COR-L47 (cell line): ENCODE results near the gene FAF2.
"Not testable (repeated sequence)": the region's sequence is repeated elsewhere in the genome, so short reads cannot be mapped to it uniquely, and the experiment has no call there.

Experiments used
- DNase-seq: peaks from one replicate; lab custom pipeline; 2025; lab: John Stamatoyannopoulos, UW

The FAF2 gene

DNA sequence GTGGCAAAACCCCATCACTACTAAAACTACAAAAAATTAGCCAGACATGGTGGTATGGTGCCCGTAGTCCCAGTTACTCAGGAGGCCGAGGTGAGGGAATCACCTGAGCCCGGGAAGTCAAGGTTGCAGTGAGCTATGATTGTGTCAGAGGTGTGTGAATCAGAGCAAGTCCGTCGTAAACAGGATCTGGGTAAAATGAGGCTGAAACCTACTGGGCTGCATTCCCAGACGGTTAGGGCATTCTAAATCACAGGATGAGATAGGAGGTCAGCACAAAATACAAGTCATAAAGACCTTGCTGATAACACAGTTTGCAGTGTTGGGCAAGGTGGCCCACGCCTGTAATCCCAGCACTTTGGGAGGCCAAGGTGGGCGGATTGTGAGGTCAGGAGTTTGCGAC is 29.9 kb upstream of the FAF2 start:
- DNase-seq: no peak

DNA sequence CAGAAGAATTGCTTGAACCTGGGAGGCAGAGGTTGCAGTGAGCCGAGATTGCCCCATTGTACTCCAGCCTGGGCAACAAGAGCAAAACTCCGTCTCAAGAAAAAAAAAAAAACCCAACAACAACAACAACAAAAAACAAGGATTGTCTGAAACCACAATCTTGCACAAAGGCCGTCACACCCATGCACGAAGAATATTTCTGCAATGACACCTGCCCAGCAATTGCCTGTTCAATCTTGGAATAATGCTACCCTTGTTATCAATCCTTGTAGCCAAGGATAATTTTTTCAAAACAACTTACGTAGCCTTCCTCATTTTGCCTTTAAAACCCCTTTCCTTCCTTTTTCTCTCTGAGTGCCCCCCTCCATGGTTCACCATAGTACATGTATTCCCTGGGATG is 28.1 kb upstream of the FAF2 start:
- DNase-seq: no peak

- DNase-seq: no peak
Observed at GRCh38 chr5:176420972-176421544, 27.1 kb upstream of the FAF2 start.

- no peak for DNase-seq
Observed at GRCh38 chr5:176424181-176424580, 24.0 kb upstream of the FAF2 start.

DNA sequence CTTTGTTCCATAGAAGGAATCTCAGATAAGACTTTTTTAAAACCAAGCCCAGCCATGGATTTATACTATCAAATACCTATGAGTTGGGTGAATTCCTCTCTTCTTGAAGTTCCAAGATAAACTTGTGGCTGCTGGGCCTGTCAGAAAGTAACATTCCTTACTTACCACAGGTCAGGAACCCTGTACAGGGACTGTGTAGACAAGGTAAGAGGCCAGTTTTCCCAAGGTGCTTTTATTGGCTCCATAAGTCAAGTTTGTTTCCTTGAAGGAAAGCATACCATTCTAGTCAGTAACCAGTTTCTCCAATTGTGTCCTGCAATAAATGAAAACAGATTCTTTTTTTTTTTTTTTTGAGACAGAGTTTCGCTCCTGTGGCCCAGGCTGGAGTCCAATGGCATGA is 23.0 kb upstream of the FAF2 start:
- no peak for DNase-seq

- DNase-seq: no peak
Observed at GRCh38 chr5:176425791-176426190, 22.4 kb upstream of the FAF2 start.

DNA sequence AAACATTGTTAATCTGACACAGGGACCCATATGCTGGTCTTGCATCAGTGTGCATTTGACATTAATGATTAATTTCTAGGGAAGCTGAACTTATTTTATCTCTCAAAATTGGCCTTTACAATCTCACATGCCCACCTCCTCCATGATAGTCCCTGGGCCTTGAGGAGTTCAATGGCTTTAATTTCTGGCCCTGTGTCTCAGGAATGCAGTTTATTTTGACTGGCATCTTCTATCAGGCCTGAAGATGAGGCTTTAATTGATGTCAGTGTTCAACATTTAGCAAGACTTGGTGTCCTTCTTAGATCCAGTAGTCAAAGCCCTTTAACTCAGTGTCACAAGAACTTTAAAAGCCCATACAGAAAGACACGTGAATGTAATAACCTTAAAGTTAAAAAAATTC is 21.3 kb upstream of the FAF2 start:
- no peak for DNase-seq

GRCh38 chr5:176427971-176428370 is 20.2 kb upstream of the FAF2 start:
- no peak for DNase-seq

DNA sequence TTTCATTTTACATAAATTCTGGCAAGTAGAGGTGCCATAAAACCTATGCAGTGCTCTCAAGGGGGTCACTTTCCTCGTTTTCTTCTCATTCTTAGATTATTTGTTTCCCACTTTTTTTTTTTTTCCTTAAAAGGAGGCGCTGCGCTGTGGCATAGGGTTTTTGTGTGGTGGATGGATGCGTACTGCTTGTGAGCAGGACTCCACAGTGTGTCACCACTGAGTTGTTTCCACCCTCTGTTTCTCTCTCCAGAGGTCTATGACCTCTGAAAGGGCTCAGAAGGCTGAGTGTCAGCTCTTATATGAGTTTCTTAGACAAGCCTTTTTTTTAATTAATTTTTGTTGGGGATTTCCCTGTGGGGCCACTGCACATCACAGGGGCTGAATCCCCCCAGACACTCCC is 18.2 kb upstream of the FAF2 start:
- no peak for DNase-seq

DNA sequence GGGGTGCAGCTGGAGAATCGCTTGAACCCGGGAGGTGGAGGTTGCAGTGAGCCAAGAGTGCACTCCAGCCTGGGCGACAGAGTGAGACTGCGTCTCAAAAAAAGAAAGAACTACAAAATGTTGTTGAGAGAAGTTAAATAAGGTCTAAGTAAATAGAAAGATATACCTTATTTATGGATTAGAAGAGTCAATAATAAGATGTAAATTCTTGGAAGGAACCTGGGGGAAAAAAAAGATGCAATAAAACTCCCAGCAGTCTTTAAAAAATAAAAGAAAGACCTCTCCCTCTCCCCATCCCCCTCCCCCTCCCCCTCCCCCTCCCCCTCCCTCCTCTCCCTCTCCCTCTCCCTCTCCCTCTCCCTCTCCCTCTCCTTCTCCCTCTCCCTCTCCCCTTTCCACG is 15.5 kb upstream of the FAF2 start:
- DNase-seq: no peak

DNA sequence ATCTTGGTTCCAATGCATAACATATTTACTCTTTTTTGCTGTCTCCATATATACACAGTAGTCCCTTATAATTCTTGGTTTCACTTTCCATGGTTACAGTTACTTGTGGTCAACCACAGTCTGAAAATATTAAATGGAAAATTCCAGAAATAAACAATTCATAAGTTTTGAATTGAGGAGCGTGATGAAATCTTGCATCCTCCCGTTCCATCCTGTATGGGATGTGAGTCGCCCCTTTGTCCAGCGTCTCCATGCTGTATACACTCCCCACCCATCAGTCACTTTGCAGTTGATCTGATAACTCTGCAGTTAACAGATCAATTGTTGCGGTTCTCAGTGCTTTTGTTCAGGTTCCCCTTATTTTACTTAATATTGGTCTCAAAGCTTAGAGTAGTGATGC is 11.5 kb upstream of the FAF2 start:
- no peak for DNase-seq

DNA sequence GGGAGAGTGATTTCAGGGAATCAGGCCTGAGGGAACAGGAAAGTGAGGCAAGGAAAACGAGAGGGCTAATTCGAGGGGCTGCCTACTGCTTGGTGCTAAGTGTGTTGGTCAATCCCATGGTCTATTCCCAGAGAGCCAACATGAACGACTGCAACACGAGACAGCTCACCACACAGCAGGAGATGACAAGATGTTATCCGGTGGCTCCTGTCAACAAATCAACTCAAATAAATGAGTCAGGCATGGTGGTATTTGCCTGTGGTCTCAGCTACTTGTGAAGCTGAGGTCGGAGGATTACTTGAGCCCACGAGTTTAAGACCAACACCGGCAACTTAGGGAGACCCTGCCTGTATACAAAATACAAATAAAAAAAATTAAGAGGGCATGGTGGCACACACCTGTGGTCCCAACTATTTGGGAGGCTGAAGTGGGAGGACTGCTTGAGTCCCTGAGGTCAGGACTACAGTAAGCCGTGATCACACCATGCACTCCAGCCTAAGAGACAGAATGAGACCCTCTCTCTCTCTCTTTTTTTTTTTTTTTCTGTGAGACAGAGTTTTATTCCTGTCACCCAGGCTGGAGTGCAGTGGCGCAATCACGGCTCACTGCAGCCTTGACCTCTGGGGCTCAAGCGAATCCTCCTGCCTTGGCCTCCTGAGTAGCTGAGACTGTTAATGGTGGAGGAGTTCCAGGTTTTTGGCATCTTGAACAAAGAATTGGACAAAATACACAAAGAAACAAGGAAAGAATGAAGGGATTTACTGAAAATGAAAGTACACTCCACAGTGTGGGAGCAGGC is 9.0 kb upstream of the FAF2 start:
- no peak for DNase-seq

DNA sequence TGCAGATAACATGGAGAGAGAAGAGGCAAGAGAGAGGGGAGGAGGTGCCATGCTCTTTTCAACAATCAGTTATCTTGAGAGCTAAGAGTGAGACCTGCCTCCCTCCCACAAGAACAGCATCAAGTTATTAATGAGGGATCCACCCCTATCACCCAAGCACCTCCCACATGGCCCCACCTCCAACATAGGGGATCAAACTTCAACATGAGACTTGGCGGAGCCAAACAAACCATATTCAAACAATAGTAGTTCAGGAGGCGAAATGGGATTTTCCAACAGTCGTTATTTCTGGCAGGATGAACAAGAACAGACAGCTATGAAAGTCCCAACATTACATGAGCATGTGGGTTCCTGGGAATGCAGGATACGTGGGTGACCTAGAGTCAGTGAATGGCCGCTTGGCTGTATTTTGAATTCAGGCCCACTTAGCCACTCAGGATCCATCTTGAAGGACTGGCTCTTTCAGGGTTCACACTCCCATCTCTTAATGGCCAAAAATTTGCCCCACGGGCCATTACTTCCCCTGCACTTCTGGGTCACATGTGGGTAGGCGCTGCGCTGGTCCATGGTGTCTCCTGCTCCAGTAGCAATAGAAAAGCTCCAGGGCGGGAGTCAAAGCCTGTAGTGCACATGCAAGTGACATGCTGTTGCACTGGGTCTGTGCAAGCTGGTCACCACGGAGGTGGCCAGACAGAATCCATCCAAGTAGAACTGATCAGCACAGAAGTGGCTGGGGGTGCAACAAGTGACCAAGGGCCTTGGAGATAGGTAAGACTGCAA is 7.1 kb upstream of the FAF2 start:
- DNase-seq: no peak

- DNase-seq: no peak
Observed at GRCh38 chr5:176441921-176442323, 6.3 kb upstream of the FAF2 start.

DNA sequence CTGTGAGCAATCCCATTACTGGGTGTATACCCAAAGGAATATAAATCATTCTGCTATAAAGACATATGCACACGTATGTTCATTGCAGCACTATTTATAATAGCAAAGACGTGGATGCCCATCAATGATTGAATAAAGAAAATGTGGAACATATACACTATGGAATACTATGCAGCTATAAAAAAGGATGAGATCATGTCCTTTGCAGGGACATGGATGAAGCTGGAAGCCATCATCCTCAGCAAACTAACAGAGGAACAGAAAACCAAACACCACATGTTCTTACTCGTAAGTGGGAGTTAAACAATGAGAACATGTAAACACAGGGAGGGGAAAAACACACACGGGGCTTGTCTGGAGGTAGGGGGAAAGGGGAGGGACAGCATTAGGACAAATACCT is 5.3 kb upstream of the FAF2 start:
- DNase-seq: not testable (repeated sequence)

GRCh38 chr5:176444742-176445141 is 3.4 kb upstream of the FAF2 start:
- no peak for DNase-seq

DNA sequence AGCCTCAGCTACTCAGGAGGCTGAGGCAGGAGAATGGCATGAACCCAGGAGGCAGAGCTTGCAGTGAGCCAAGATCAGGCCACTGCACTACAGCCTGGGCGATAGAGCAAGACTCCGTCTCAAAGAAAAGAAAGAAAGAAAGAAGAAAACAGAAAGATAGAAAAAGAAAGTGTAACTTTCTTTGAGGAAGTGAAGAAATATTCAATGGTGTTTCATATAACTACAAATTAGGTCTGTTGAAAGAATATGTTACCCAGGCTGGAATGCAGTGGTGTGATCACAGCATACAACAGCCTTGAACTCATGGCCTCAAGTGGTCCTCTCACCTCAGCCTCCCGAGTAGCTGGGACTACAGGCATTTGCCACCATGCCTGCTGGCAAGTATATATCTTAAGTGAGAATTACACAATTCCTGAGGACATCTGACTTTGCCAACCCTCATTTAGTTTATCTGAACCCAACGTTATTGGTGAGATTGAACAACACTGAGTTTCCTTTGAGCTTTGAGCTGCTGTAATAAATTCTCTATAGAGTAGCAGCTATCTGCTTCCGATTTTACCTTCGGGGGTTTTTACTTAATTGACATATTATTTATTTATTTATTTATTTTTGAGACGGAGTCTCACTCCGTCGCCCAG is 2.0 kb upstream of the FAF2 start:
- DNase-seq: no peak

DNA sequence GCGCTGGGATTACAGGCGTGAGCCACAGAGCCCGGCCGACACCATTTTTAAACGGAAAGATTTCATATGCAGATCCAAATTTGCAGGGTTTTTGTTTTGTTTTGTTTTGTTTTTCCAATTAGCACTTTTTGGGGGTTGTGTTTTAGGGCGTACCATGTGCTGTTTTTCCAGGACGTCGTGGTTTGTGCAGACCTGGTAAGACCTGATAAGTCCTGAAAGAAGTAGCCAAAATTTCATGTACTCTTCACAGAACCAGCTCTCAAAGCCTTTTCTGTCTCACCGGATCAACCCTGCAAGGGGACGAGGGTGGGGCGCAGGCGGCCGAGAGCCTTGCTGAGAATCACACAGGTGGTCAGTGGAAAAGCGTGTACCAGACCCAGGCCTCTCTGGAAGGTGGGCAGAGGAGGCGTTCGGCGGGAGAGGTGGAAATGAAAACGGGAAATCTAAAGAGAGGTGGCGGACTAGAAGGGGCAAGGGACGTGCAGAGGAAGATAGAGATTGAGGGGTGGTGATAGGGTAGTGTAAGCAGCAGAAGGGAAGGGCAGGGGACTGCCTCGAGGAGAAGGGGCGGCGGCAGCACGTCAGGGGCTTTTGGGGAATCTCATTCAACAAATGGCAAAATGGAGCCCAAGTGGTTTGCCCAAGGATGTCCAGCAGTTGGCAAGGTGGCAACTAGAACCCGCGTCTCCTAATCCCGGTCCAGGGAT is 1.1 kb upstream of the FAF2 start:
- DNase-seq: no peak

DNA sequence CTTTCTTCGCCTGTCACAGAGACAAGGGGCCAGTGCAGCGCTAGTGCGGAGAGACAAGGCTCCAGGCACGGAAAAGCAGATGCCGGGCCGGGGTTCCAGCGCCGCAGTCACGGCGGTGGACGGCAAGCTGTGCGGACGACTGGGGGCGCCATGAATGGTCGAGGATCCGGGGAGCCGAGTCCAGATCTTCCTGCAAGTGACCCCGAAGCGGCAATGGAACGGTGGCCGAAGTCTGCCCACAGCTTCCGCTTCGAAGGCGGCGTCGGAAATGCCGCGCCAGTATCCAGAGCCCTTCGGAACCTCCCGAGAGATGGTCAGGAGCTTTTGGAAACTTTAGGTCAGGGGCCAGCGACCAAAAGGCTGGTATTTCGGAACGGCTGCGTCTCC is 601 bp upstream of the FAF2 start:
- peak; percentile 30 for DNase-seq

- no peak for DNase-seq
Observed at GRCh38 chr5:176450077-176450476, 1.9 kb downstream of the FAF2 start.

GRCh38 chr5:176454724-176455394 is 6.7 kb downstream of the FAF2 start:
- no peak for DNase-seq
